ENCODE data around the gene ZNF26.

DNA sequence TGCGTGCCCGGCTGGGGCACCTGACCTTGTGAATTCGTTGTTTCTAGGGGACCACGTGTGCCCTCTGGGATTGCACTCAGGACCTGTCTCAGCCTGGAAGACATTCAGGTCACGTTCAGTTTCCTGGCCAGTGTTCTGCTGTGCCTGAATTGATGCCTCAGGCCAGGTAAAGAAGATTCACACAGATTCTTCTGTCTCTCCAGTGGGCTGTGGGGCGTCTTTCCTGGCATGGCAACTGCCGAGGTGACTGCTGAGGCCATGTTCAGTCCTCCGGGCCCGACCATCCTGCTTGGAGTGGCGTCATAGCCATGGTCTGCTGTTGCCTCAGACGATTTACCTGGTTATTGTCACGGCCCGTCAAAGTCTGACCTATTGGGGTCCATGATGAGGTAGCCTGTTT, 43.6 kb upstream of the ZNF26 start:
- TF ChIP-seq, protein P1, sequence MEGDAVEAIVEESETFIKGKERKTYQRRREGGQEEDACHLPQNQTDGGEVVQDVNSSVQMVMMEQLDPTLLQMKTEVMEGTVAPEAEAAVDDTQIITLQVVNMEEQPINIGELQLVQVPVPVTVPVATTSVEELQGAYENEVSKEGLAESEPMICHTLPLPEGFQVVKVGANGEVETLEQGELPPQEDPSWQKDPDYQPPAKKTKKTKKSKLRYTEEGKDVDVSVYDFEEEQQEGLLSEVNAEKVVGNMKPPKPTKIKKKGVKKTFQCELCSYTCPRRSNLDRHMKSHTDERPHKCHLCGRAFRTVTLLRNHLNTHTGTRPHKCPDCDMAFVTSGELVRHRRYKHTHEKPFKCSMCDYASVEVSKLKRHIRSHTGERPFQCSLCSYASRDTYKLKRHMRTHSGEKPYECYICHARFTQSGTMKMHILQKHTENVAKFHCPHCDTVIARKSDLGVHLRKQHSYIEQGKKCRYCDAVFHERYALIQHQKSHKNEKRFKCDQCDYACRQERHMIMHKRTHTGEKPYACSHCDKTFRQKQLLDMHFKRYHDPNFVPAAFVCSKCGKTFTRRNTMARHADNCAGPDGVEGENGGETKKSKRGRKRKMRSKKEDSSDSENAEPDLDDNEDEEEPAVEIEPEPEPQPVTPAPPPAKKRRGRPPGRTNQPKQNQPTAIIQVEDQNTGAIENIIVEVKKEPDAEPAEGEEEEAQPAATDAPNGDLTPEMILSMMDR (conservative IDR thresholded peaks at IDR 0.05 in 1 of 2, IDR thresholded peaks at IDR 0.05 in 1 of 2; ENCODE audit: extremely low read depth in 1 of 2, insufficient read depth in 1 of 2, low read depth in 1 of 2, low read length in 2 of 2) = no peak
- TF ChIP-seq EZH2 (IDR thresholded peaks at IDR 0.05; ENCODE audit: borderline replicate concordance, low read length) = no peak
